ENCODE measurements around the gene CCDC78.

DNA sequence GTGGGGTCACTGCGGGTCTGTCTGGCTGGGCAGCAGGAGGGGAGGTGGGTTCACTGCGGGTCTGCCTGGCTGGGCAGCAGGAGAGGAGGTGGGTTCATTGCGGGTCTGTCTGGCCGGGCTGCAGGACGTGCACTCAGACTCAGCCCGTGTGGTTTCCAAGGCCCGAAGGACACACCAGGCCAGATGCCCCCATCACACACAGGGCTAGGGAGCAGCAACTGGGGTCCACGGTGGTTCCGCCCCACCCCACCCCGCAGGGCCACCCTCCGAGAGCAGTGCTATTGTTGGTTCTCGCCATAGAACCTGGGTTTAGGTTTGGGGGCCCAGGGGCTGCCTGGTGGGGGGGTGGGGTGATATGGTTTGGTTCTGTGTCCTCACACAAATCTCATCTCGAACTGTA is 20.4 kb upstream of the CCDC78 start:
- TF ChIP-seq, protein P1, sequence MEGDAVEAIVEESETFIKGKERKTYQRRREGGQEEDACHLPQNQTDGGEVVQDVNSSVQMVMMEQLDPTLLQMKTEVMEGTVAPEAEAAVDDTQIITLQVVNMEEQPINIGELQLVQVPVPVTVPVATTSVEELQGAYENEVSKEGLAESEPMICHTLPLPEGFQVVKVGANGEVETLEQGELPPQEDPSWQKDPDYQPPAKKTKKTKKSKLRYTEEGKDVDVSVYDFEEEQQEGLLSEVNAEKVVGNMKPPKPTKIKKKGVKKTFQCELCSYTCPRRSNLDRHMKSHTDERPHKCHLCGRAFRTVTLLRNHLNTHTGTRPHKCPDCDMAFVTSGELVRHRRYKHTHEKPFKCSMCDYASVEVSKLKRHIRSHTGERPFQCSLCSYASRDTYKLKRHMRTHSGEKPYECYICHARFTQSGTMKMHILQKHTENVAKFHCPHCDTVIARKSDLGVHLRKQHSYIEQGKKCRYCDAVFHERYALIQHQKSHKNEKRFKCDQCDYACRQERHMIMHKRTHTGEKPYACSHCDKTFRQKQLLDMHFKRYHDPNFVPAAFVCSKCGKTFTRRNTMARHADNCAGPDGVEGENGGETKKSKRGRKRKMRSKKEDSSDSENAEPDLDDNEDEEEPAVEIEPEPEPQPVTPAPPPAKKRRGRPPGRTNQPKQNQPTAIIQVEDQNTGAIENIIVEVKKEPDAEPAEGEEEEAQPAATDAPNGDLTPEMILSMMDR (IDR thresholded peaks at IDR 0.05) = no peak
- TF ChIP-seq EP300 (IDR thresholded peaks at IDR 0.05) (no peak), POLR2A (IDR thresholded peaks at IDR 0.05) (no peak)
